GM19351 (cell line): ENCODE data around the gene FLACC1.
"Not testable (repeated sequence)": the region's sequence is repeated elsewhere in the genome, so short reads cannot be mapped to it uniquely, and the experiment has no call there.

Source experiments
- ATAC-seq: cut with Tn5 transposase; IDR thresholded peaks from one replicate; pipeline ENCODE4 v1.9.1; 2021; ENCODE audit warnings: mild to moderate bottlenecking, moderate library complexity; ENCODE audit not compliant: unreplicated experiment

FLACC1 gene

DNA sequence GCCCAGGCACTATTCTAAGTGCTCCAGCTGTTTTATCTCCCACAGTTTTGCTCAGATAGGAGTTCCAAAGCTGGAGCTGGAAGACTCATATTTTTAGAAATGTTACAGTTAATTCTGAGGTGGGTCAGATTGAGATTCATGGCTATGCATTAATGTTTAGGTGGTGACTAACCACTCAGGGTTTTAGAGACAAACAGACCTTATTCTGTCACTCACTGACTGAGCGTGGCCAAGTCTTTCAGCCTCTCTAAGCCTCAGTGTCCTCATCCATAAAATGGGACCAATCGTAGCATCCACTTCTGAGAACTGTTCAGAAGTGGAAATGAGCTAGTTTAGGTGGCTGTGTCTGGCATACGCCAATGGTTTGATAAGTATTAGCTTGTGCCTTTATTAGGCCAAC lies 101.1 kb downstream of the FLACC1 start:
- ATAC-seq = no peak

GRCh38 chr2:201255408-201256033 lies 101.6 kb downstream of the FLACC1 start:
- ATAC-seq = no peak

DNA sequence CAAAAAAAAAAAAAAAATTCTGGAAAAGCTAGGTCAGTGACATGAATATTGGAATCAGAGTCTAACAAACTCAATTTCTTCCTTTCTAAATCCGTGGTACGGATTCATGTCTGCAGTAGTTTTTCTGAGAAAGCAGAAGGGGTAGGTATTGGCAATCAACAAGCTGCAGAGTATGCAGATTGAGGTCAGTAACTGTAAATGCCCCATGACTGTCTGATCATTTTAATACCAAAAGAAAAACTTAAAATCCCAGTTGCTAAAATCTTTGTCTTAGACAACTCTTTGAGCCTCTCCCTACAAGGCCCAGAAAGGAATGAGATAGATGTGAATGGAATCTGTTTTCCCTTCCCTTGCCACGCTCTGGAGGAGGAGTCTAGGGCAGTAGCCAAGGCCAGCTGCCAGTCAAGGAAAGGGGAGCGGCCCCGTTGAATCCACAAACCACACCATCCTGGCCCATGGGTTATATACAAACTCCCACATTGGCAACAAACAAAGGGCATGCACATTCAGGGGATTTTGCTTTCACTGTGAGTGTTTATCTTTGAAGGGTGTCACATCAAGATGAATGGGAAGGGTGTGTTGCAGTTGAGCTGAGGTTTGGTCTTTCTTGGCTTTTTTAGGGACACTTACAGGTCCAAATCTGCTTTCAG lies 102.9 kb downstream of the FLACC1 start:
- no peak for ATAC-seq

GRCh38 chr2:201250741-201251140 lies 106.4 kb downstream of the FLACC1 start:
- ATAC-seq = no peak

- no peak for ATAC-seq
Measured at GRCh38 chr2:201249889-201250288, 107.3 kb downstream of the FLACC1 start.

DNA sequence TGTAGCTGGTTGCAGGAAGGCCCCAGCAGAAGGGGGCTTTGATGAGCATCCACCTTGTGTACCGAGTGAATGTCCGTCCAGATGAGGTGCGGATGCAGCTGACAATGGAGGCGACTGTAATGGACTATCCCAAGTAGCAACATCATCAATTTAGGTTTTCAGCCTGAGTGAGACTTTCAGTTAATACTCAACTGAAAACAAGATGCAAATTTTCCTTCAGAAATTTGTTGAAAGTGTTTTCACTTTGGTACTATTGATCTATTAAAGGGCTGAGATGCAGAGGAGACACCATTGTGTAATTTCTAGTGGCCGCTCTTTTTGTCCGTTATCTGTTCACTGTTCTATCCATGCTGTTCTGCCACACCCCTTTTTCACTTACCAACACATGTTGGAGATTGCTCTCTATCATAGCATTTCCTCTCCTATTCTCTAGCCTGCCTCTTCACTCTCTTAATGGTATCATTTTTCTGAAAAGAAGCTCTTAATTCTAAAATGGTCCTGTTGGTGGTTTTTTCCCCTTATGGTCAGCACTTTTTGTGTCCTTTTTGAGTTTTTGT lies 108.8 kb downstream of the FLACC1 start:
- ATAC-seq = peak; percentile 31

- no peak for ATAC-seq
Measured at GRCh38 chr2:201246280-201246679, 110.9 kb downstream of the FLACC1 start.

DNA sequence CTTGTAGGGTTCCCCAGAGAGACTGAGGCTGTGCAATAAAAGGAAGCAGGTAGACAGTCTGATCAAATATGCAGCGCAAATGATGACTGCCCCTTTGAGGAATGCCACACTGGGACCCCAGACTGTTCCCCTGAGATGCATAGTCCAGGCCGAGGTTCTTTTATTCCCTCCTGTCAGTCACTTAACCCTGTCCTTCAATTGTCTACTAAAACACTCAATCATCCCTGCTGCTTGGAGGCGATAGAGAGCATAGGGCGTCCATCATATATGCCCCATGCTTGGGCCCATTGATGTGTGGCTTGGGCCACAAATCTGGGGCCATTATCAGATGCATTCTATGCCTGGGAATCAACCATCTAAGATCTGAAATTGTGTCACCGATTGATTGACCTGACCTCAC lies 112.3 kb downstream of the FLACC1 start:
- no peak for ATAC-seq

DNA sequence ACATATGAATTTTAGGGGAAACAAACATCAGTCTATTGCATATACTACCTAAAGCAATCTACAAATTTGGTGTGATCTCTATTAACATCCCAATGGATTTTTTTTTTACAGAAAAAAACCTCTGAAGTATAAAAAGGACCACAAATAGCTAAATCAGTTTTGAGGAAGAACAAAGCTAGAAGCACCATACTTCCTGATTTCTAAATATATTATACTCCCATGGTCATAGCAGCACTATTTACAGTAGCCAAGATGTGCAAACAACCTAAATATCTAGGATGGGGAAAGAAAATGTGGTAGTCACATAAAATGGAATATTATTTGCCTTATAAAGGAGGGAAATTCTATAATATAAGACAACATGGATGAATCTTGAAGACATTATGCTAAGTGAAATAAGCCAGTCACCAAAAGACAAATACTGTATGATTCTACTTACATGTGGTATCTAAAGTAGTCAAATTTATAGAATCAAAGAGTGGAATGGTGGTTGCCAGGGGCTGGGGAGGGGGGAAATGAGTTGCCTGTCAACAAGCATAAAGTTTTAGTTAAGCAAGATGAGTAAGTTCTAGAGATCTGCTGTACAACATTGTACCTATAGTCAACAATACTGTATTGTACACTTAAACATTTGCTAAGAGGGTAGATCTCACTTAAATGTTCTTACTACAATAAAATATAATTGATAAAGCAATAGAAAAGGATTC lies 114.4 kb downstream of the FLACC1 start:
- ATAC-seq = no peak

- ATAC-seq = not testable (repeated sequence)
Measured at GRCh38 chr2:201239167-201239935, 117.8 kb downstream of the FLACC1 start.
